K562 (cell line): ENCODE data around the gene MICALL2.

Experiments
- ATF3 ChIP-seq, 2 experiments: fragments of 450-650 bp in 1 of 2; sonication (generic) in 1 of 2; formaldehyde crosslinking in 1 of 2; IDR thresholded peaks in 1 of 2; conservative IDR thresholded peaks in 1 of 2; 2 replicates each; pipeline versions ENCODE4 v1.6.1 to v1.8.1; 2016 to 2023; ENCODE audit warnings: mild to moderate bottlenecking in 2 of 2, moderate library complexity in 2 of 2, inconsistent platforms in 1 of 2, missing genetic modification reagents in 1 of 2
- YY1 ChIP-seq, 3 experiments: IDR thresholded peaks; 2 replicates each; pipeline ENCODE4 v1.6.1; 2011; ENCODE audit warnings: low read length in 2 of 3, mild to moderate bottlenecking in 2 of 3, moderate library complexity in 2 of 3, borderline replicate concordance in 1 of 3, control low read depth in 1 of 3, low read depth in 1 of 3; ENCODE audit not compliant: insufficient read depth in 3 of 3, insufficient replicate concordance in 2 of 3, control insufficient read depth in 1 of 3, insufficient read length in 1 of 3; ENCODE audit errors: extremely low read depth in 1 of 3
- ZFX ChIP-seq: sonication (generic); formaldehyde crosslinking; IDR thresholded peaks from 2 replicates; pipeline ENCODE4 v1.8.0; 2022; ENCODE audit warnings: mild to moderate bottlenecking, missing genetic modification reagents, moderate library complexity
- TF ChIP-seq, protein P1 (sequence below): fragments of 250-450 bp; sonication (Bioruptor Pico); IDR thresholded peaks from 2 replicates; pipeline ENCODE4 v1.5.0; 2020; ENCODE audit warnings: mild to moderate bottlenecking, borderline replicate concordance
- TF ChIP-seq, protein P2 (sequence below), 3 experiments: IDR thresholded peaks in 2 of 3; conservative IDR thresholded peaks in 1 of 3; 2 replicates each; pipeline ENCODE4 v1.5.1; 2011 to 2012; ENCODE audit warnings: low read length in 3 of 3, mild to moderate bottlenecking in 3 of 3, control low read depth in 2 of 3, improper control_type of control experiment in 1 of 3, inconsistent platforms in 1 of 3, low read depth in 1 of 3, mixed read lengths in 1 of 3, moderate library complexity in 1 of 3; ENCODE audit not compliant: insufficient read depth in 2 of 3

DNA sequence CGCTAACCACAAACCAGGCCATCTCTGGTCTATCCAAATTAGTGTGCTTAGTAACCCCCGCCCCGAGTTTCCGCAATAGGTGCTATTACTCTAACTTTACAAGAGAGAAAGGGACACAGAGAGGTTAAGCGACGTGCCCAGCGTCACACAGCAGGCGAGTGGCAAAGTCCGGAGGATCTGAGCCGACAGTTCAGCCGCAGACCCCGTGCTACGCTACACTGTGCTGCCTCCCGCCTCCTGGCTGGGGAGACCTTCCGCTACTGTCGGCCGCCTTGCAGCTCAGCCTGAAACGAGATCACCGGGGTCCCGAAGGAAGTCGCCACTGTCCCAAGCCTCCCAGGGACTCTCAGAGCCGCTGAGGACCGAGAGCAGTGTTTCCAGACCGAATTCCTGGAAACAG is 44.1 kb upstream of the MICALL2 start:
- no peak for TF ChIP-seq ZFX (CRISPR knock-in tag)
- TF ChIP-seq YY1 (IDR thresholded peaks at IDR 0.05; ENCODE audit: borderline replicate concordance in 1 of 3, control insufficient read depth in 1 of 3, extremely low read depth in 1 of 3, insufficient read depth in 3 of 3, insufficient read length in 1 of 3, insufficient replicate concordance in 2 of 3, low read depth in 1 of 3, low read length in 2 of 3) = no peak
- TF ChIP-seq, protein P1, sequence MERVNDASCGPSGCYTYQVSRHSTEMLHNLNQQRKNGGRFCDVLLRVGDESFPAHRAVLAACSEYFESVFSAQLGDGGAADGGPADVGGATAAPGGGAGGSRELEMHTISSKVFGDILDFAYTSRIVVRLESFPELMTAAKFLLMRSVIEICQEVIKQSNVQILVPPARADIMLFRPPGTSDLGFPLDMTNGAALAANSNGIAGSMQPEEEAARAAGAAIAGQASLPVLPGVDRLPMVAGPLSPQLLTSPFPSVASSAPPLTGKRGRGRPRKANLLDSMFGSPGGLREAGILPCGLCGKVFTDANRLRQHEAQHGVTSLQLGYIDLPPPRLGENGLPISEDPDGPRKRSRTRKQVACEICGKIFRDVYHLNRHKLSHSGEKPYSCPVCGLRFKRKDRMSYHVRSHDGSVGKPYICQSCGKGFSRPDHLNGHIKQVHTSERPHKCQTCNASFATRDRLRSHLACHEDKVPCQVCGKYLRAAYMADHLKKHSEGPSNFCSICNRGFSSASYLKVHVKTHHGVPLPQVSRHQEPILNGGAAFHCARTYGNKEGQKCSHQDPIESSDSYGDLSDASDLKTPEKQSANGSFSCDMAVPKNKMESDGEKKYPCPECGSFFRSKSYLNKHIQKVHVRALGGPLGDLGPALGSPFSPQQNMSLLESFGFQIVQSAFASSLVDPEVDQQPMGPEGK (CRISPR knock-in tag) = no peak
- TF ChIP-seq, protein P2, sequence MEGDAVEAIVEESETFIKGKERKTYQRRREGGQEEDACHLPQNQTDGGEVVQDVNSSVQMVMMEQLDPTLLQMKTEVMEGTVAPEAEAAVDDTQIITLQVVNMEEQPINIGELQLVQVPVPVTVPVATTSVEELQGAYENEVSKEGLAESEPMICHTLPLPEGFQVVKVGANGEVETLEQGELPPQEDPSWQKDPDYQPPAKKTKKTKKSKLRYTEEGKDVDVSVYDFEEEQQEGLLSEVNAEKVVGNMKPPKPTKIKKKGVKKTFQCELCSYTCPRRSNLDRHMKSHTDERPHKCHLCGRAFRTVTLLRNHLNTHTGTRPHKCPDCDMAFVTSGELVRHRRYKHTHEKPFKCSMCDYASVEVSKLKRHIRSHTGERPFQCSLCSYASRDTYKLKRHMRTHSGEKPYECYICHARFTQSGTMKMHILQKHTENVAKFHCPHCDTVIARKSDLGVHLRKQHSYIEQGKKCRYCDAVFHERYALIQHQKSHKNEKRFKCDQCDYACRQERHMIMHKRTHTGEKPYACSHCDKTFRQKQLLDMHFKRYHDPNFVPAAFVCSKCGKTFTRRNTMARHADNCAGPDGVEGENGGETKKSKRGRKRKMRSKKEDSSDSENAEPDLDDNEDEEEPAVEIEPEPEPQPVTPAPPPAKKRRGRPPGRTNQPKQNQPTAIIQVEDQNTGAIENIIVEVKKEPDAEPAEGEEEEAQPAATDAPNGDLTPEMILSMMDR (IDR thresholded peaks at IDR 0.05 in 2 of 3, conservative IDR thresholded peaks at IDR 0.05 in 1 of 3; ENCODE audit: insufficient read depth in 2 of 3, low read depth in 1 of 3, low read length in 3 of 3) = no peak
- TF ChIP-seq ATF3 (IDR thresholded peaks at IDR 0.05) = no peak
- no peak for TF ChIP-seq ATF3 (CRISPR knock-in tag; conservative IDR thresholded peaks at IDR 0.05)
